Mononuclear cell (primary cell): Measurements from ENCODE around the gene E4F1. TPM values are rescaled to one million over a fixed set of nuclear protein-coding genes. Genes with fewer than 3 reads are reported as not detected.
A peak's percentile ranks its signal among the peaks of the same experiment; 100 is the strongest.
"Not testable (repeated sequence)": the region's sequence is repeated elsewhere in the genome, so short reads cannot be mapped to it uniquely, and the experiment has no call there.

ENCODE experiments used
- H3K27me3 ChIP-seq: 2 replicates; pipeline ENCODE4 v1.6.0; 2011; ENCODE audit warnings: low read length, control low read depth; ENCODE audit not compliant: insufficient read depth
- H3K4me1 ChIP-seq: 2 replicates; pipeline ENCODE4 v1.5.1; 2011; ENCODE audit warnings: mild to moderate bottlenecking, low read length, control low read depth; ENCODE audit not compliant: insufficient read depth
- H3K4me3 ChIP-seq: 2 replicates; pipeline ENCODE4 v1.5.1; 2011; ENCODE audit warnings: mild to moderate bottlenecking, low read length, moderate library complexity
- H3K9me3 ChIP-seq: 2 replicates; pipeline ENCODE4 v1.5.1; 2011; ENCODE audit warnings: low read depth, mild to moderate bottlenecking, control low read depth, low read length
- total RNA-seq: library from RNA; depleted of rRNA; stranded (reverse); fragments of >200 nt; gene quantifications from one replicate; pipeline ENCODE4 v1.2.3, GENCODE V29; 2012

Gene E4F1
- total RNA-seq, 1 donor, result 14.0 TPM

DNA sequence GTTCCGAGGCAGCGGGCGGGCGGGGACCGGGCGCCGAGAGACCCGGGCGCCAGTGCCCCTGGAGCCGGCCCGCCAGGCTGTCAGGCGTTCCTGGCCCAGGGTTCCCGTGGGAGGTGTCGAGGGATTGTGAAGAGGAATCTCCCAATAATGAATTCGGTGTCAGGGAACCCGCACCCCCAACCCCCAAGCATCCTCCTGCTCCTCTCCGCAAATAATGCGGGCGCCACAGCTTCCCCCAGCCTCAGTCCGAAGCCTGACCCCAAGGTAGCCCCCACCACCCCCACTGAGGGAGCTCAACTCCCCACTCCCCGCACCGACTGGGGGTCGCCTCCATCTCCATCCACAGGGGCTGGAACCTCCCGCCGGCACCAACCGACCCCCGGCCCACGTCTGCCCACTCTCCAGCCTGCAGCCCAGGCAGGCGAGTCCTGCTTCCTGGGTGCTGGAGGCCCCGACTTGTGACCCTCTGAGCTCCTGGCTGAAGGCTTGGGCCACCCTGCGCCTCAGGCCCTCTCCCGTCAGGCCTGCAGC is 26.3 kb upstream of the E4F1 start:
- Histone ChIP-seq H3K27me3 (peaks cover 33% of the 10 kb centered on the region), H3K9me3 (no peaks in the 10 kb centered on the region)

GRCh38 chr16:2197765-2198164 is 25.6 kb upstream of the E4F1 start:
- H3K4me3 ChIP-seq, result no peak overlapping the region
- peaks cover 11% of the 10 kb centered on the region for H3K4me1 ChIP-seq
- H3K9me3 ChIP-seq, result no peaks in the 10 kb centered on the region
- peaks cover 33% of the 10 kb centered on the region for H3K27me3 ChIP-seq

More for the DNA sequence above, 26.3 kb upstream of the E4F1 start:
- peaks cover 11% of the 10 kb centered on the region for H3K4me1 ChIP-seq
- H3K4me3 ChIP-seq, result no peak overlapping the region

- Histone ChIP-seq H3K4me3 (no peak overlapping the region), H3K4me1 (peaks cover 11% of the 10 kb centered on the region), H3K27me3 (peaks cover 33% of the 10 kb centered on the region), H3K9me3 (no peaks in the 10 kb centered on the region)
Observed at GRCh38 chr16:2198283-2198682, 25.1 kb upstream of the E4F1 start.

DNA sequence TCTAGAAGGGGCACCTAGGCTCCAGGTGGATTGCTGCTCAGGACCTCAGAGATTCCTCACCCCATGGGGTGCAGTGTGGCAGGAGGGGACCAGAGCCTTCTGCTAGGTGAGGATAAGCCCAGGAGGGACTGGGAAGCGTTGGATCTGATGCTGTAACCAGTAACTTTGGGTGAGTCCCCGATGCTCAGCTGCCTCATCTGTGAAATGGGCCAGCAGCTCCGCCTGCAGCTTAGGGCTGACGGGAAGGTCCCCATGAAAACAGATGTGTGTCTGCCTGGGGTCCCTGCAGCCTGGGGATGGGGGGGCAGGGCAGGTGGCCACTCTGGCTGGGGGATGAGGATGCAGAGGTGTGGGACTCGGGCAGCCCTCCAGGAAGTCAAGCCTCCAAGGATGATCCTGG is 24.3 kb upstream of the E4F1 start:
- Histone ChIP-seq H3K9me3 (no peaks in the 10 kb centered on the region), H3K4me3 (no peak overlapping the region), H3K27me3 (peaks cover 33% of the 10 kb centered on the region), H3K4me1 (peaks cover 11% of the 10 kb centered on the region)

DNA sequence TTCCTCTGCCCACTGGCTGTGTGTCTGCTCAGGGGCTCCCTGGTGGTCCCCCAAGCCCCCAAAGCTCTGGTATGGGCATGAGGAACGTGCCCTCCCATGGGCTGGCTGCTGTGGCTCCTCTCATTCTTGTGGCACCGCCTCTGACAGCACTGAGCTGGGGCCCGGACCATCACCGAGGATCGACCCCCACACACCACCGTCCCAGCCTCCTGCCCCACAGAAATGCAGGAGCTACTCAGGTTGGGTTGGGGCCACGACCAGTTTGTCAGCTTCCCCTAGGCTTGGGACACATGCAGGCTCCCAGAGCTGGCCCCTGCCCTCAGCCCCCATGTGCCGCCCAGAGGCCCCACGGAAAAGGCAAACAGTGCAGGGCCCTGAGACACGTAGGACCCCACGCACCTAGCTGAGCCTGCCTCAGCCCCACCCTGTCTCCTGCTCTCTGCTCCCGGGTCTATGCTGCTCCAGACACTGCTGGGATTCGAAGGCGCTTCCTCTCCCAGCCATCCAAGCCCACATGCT is 23.7 kb upstream of the E4F1 start:
- H3K9me3 ChIP-seq, result no peaks in the 10 kb centered on the region
- peaks cover 32% of the 10 kb centered on the region for H3K27me3 ChIP-seq
- H3K4me3 ChIP-seq, result no peak overlapping the region

GRCh38 chr16:2200313-2200712 is 23.1 kb upstream of the E4F1 start:
- Histone ChIP-seq H3K27me3 (peaks cover 25% of the 10 kb centered on the region), H3K4me3 (no peak overlapping the region), H3K4me1 (peaks cover 15% of the 10 kb centered on the region), H3K9me3 (no peaks in the 10 kb centered on the region)

More for the DNA sequence above, 23.7 kb upstream of the E4F1 start:
- peaks cover 16% of the 10 kb centered on the region for H3K4me1 ChIP-seq

- not testable (repeated sequence) for H3K9me3 ChIP-seq, H3K27me3 ChIP-seq, H3K4me3 ChIP-seq
- H3K4me1 ChIP-seq, result peaks cover 22% of the 10 kb centered on the region
Observed at GRCh38 chr16:2203119-2203688, 20.2 kb upstream of the E4F1 start.

- Histone ChIP-seq H3K27me3 (no peaks in the 10 kb centered on the region), H3K9me3 (no peaks in the 10 kb centered on the region), H3K4me3 (peak overlapping the region; percentile 79), H3K4me1 (peaks cover 22% of the 10 kb centered on the region)
Observed at GRCh38 chr16:2204416-2205103, 18.8 kb upstream of the E4F1 start.

- Histone ChIP-seq H3K27me3 (no peaks in the 10 kb centered on the region), H3K4me1 (peaks cover 22% of the 10 kb centered on the region), H3K4me3 (peak within 1 kb of the TSS; percentile 79), H3K9me3 (no peaks in the 10 kb centered on the region)
Observed at GRCh38 chr16:2205104-2205966, 18.1 kb upstream of the E4F1 start, which contains the start of gene MLST8. TSS of gene MLST8 (plus strand) at chr16:2205454. CDS start at chr16:2206086, 632 bp downstream.

DNA sequence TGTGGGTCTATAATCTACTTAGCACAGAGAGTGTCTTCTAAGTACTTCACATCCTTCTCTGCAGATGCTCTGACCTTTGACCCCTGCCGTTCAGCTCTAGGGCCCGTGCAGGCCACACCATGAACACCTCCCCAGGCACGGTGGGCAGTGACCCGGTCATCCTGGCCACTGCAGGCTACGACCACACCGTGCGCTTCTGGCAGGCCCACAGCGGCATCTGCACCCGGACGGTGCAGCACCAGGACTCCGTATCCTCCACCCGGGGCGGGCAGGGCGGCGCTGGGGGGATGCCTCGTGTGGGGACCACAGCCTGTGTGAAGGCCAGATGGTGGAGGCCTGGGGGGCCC is 17.5 kb upstream of the E4F1 start:
- Histone ChIP-seq H3K4me1 (peaks cover 22% of the 10 kb centered on the region), H3K4me3 (peak overlapping the region; percentile 79), H3K27me3 (no peaks in the 10 kb centered on the region), H3K9me3 (no peaks in the 10 kb centered on the region)

GRCh38 chr16:2206420-2206779 is 17.0 kb upstream of the E4F1 start:
- Histone ChIP-seq H3K27me3 (no peaks in the 10 kb centered on the region), H3K4me3 (no peak overlapping the region), H3K4me1 (peaks cover 22% of the 10 kb centered on the region), H3K9me3 (no peaks in the 10 kb centered on the region)

GRCh38 chr16:2206780-2207433 is 16.5 kb upstream of the E4F1 start:
- no peak overlapping the region for H3K4me3 ChIP-seq
- H3K4me1 ChIP-seq, result peaks cover 24% of the 10 kb centered on the region
- no peaks in the 10 kb centered on the region for H3K9me3 ChIP-seq
- H3K27me3 ChIP-seq, result no peaks in the 10 kb centered on the region

DNA sequence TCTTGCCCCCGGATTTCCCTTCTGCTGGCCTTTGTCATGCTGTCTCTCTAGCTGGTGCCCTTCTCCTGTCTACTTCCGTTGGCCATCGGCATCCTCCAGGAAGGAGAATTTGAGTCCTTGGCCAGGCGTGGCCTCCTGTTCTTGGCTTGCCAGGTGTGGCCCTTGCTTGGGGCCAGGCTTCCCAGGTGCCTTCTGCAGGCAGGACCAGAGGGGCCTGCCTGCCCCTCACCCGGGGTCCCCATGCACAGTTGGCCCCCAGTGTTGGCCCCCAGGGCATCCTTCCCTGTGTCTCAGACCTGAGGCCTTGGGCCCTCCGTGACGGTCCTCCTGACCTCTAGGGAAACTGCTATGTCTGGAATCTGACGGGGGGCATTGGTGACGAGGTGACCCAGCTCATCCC is 15.5 kb upstream of the E4F1 start:
- Histone ChIP-seq H3K27me3 (no peaks in the 10 kb centered on the region), H3K9me3 (no peaks in the 10 kb centered on the region), H3K4me1 (peaks cover 34% of the 10 kb centered on the region), H3K4me3 (no peak overlapping the region)

DNA sequence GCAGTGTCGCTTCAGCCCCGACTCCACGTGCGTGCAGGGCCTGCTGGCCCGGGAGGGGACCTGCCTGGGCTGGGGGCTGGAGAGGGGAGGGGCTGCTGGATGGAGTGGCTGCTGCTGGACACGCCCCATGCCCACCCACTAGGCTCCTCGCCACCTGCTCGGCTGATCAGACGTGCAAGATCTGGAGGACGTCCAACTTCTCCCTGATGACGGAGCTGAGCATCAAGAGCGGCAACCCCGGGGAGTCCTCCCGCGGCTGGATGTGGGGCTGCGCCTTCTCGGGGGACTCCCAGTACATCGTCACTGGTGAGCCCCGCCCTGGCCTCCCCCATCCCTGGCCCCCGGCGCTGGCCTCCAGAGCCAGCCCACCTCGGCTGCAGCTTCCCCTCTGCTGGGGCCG is 15.1 kb upstream of the E4F1 start:
- Histone ChIP-seq H3K9me3 (no peaks in the 10 kb centered on the region), H3K4me1 (peaks cover 38% of the 10 kb centered on the region), H3K4me3 (no peak overlapping the region), H3K27me3 (no peaks in the 10 kb centered on the region)
